ENCODE measurements around the gene NFIA. TPM values are rescaled to one million over a fixed set of nuclear protein-coding genes. Genes with fewer than 3 reads are reported as not detected.
A peak's percentile ranks its signal among the peaks of the same experiment; 100 is the strongest.

NFIA gene
- total and polyA plus RNA-seq, 9 of the 15 experiments (the other 6 are each of a cell fraction or from before 2014, with no cell fraction given): 5.3 to 24.9 (median 9.8) TPM

DNA sequence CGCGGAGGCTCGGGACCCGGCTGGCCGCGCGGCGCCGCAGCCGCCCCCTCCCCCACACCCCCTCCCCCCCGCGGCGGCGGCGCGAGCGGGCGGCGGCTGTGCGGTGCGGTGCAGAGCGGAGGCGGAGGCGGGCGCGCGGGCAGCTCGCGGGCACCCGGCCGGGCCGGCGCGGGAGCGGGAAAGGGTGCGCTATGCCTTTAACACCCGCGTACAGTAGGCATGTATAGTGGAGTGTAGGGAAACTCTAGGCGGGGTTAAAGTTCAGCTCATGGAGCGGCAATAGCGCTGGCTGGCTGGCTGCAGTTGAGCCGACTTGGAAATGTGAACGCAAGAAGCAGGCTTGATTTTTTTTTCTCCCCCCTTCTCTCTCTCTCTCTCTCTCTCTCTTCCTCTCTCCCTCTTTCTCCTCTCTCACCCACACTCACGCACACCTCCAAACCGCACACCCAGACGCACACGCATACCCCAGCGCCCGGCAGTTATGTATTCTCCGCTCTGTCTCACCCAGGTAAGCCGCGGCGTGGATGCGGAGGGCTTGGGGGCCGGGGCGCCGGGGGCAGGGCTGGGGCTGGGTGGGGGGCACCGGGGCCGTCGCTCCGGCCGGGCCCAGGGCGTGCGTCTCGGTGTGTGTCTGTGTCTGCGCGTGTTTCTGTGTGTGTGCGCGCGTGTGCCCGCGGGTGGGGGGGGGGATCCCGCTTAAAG lies at the start of gene NFIA (continued):
- TF ChIP-seq, protein P1, sequence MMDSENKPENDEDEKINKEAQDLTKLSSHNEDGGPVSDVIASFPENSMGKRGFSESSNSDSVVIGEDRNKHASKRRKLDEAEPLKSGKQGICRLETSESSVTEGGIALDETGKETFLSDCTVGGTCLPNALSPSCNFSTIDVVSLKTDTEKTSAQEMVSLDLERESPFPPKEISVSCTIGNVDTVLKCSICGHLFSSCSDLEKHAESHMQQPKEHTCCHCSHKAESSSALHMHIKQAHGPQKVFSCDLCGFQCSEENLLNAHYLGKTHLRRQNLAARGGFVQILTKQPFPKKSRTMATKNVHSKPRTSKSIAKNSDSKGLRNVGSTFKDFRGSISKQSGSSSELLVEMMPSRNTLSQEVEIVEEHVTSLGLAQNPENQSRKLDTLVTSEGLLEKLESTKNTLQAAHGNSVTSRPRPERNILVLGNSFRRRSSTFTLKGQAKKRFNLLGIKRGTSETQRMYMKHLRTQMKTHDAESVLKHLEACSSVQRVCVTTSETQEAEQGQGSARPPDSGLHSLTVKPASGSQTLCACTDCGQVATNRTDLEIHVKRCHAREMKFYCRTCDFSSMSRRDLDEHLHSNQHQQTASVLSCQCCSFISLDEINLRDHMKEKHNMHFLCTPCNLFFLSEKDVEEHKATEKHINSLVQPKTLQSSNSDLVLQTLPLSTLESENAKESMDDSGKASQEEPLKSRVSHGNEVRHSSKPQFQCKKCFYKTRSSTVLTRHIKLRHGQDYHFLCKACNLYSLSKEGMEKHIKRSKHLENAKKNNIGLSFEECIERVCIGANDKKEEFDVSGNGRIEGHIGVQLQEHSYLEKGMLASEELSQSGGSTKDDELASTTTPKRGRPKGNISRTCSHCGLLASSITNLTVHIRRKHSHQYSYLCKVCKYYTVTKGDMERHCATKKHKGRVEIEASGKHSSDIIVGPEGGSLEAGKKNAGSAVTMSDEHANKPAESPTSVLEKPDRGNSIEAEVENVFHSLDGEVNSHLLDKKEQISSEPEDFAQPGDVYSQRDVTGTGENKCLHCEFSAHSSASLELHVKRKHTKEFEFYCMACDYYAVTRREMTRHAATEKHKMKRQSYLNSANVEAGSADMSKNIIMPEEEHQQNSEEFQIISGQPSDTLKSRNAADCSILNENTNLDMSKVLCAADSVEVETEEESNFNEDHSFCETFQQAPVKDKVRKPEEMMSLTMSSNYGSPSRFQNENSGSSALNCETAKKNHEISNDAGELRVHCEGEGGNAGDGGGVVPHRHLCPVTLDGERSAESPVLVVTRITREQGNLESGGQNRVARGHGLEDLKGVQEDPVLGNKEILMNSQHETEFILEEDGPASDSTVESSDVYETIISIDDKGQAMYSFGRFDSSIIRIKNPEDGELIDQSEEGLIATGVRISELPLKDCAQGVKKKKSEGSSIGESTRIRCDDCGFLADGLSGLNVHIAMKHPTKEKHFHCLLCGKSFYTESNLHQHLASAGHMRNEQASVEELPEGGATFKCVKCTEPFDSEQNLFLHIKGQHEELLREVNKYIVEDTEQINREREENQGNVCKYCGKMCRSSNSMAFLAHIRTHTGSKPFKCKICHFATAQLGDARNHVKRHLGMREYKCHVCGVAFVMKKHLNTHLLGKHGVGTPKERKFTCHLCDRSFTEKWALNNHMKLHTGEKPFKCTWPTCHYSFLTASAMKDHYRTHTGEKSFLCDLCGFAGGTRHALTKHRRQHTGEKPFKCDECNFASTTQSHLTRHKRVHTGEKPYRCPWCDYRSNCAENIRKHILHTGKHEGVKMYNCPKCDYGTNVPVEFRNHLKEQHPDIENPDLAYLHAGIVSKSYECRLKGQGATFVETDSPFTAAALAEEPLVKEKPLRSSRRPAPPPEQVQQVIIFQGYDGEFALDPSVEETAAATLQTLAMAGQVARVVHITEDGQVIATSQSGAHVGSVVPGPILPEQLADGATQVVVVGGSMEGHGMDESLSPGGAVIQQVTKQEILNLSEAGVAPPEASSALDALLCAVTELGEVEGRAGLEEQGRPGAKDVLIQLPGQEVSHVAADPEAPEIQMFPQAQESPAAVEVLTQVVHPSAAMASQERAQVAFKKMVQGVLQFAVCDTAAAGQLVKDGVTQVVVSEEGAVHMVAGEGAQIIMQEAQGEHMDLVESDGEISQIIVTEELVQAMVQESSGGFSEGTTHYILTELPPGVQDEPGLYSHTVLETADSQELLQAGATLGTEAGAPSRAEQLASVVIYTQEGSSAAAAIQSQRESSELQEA (IDR thresholded peaks at IDR 0.05; ENCODE audit: low read depth): peak; percentile 31; the same call in 1 of the 2 replicates
- 0 out of 2 replicates have a peak, but pooled peaks have one; percentile 5 for TF ChIP-seq CBFA2T3 (IDR thresholded peaks at IDR 0.05)
- peak; percentile 36 for TF ChIP-seq TAF1 (IDR thresholded peaks at IDR 0.05; ENCODE audit: control insufficient read depth, extremely low read depth, insufficient read depth, low read length, severe bottlenecking)
- no peak for TF ChIP-seq SMAD1 (IDR thresholded peaks at IDR 0.05; ENCODE audit: low read depth, low read length, partially characterized antibody)
- TF ChIP-seq SREBF1 (IDR thresholded peaks at IDR 0.05; ENCODE audit: borderline replicate concordance, low read depth, low read length): no peak
- TF ChIP-seq GATAD2B (IDR thresholded peaks at IDR 0.05; ENCODE audit: borderline replicate concordance): no peak
- 0 out of 2 replicates have a peak, but pooled peaks have one; percentile 17 for TF ChIP-seq SMAD4 (CRISPR knock-in tag; conservative IDR thresholded peaks at IDR 0.05)
- TF ChIP-seq NEUROD1 (IDR thresholded peaks at IDR 0.05; ENCODE audit: borderline replicate concordance, low read depth, low read length, partially characterized antibody): no peak
- no peak for TF ChIP-seq CBX3 (IDR thresholded peaks at IDR 0.05; ENCODE audit: borderline replicate concordance in 1 of 2, low read length in 2 of 2)
- TF ChIP-seq SMAD3 (CRISPR knock-in tag; conservative IDR thresholded peaks at IDR 0.05): no peak
- TF ChIP-seq, protein P2, sequence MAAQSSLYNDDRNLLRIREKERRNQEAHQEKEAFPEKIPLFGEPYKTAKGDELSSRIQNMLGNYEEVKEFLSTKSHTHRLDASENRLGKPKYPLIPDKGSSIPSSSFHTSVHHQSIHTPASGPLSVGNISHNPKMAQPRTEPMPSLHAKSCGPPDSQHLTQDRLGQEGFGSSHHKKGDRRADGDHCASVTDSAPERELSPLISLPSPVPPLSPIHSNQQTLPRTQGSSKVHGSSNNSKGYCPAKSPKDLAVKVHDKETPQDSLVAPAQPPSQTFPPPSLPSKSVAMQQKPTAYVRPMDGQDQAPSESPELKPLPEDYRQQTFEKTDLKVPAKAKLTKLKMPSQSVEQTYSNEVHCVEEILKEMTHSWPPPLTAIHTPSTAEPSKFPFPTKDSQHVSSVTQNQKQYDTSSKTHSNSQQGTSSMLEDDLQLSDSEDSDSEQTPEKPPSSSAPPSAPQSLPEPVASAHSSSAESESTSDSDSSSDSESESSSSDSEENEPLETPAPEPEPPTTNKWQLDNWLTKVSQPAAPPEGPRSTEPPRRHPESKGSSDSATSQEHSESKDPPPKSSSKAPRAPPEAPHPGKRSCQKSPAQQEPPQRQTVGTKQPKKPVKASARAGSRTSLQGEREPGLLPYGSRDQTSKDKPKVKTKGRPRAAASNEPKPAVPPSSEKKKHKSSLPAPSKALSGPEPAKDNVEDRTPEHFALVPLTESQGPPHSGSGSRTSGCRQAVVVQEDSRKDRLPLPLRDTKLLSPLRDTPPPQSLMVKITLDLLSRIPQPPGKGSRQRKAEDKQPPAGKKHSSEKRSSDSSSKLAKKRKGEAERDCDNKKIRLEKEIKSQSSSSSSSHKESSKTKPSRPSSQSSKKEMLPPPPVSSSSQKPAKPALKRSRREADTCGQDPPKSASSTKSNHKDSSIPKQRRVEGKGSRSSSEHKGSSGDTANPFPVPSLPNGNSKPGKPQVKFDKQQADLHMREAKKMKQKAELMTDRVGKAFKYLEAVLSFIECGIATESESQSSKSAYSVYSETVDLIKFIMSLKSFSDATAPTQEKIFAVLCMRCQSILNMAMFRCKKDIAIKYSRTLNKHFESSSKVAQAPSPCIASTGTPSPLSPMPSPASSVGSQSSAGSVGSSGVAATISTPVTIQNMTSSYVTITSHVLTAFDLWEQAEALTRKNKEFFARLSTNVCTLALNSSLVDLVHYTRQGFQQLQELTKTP (IDR thresholded peaks at IDR 0.05; ENCODE audit: low read depth in 1 of 2, partially characterized antibody in 2 of 2): peak in 1 of 2 experiments; percentile 76
- no peak for TF ChIP-seq HDAC8 (tag; IDR thresholded peaks at IDR 0.05)
- no peak; the same call in 1 of the 2 replicates for TF ChIP-seq CTBP1 (IDR thresholded peaks at IDR 0.05; ENCODE audit: borderline replicate concordance)
